DND-41 (cell line): Measurements from ENCODE around the gene HLF.

ENCODE experiments used
- EZH2 ChIP-seq: IDR thresholded peaks from 3 replicates; pipeline ENCODE4 v1.6.1; 2012; ENCODE audit warnings: borderline replicate concordance, low read depth, mild to moderate bottlenecking, moderate library complexity, low read length, inconsistent platforms; ENCODE audit not compliant: severe bottlenecking
- TF ChIP-seq, protein P1 (sequence below): IDR thresholded peaks from 2 replicates; pipeline ENCODE4 v1.5.1; 2012; ENCODE audit warnings: borderline replicate concordance, low read length, moderate library complexity, mild to moderate bottlenecking; ENCODE audit not compliant: poor library complexity, severe bottlenecking; ENCODE audit errors: extremely low read depth

DNA sequence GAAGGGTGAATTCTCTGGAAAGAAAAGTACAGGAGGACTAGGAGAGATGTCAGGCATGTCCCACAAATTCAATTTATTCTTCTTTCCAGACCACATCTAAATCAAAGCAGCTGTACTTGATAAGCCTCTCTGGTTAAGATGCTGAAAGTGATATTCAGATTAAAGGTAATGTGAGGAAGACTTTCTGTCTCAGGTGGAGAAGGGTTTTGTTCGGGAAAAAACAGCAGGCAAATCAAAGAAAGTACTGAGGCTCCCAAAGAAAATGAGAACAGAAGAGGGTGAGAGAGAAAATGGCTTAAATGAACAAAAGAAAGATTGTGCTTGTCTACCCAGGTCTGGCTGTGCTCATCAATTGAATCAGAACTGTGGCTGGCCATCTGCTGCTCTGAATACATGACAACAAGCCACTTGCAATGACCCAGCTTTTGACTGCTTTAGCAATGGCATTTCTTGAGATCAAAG, 101.3 kb downstream of the HLF start:
- TF ChIP-seq, protein P1, sequence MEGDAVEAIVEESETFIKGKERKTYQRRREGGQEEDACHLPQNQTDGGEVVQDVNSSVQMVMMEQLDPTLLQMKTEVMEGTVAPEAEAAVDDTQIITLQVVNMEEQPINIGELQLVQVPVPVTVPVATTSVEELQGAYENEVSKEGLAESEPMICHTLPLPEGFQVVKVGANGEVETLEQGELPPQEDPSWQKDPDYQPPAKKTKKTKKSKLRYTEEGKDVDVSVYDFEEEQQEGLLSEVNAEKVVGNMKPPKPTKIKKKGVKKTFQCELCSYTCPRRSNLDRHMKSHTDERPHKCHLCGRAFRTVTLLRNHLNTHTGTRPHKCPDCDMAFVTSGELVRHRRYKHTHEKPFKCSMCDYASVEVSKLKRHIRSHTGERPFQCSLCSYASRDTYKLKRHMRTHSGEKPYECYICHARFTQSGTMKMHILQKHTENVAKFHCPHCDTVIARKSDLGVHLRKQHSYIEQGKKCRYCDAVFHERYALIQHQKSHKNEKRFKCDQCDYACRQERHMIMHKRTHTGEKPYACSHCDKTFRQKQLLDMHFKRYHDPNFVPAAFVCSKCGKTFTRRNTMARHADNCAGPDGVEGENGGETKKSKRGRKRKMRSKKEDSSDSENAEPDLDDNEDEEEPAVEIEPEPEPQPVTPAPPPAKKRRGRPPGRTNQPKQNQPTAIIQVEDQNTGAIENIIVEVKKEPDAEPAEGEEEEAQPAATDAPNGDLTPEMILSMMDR = no peak
- no peak for TF ChIP-seq EZH2
